Activated T-helper 17 cell treated with anti-CD3 and anti-CD28 coated beads, Interleukin-2, amount 50 U/mL, for 72 hours (primary cell): ENCODE results near the gene TOMM70. TPM values are rescaled to one million over a fixed set of nuclear protein-coding genes. Genes with fewer than 3 reads are reported as not detected.
"Not testable (repeated sequence)": the region's sequence is repeated elsewhere in the genome, so short reads cannot be mapped to it uniquely, and the experiment has no call there.

ENCODE experiments used
- ATAC-seq: fragments of 150-1000 bp; cut with Tn5 transposase; replicated peaks from 2 replicates; pipeline ENCODE4 v1.10.0; 2021; ENCODE audit warnings: mild to moderate bottlenecking, moderate library complexity
- H3K27ac Mint-ChIP-seq: one replicate; pipeline ENCODE4 v1.8.0; 2022; ENCODE audit warnings: mixed read lengths
- H3K27me3 Mint-ChIP-seq: one replicate; pipeline ENCODE4 v1.8.0; 2022; ENCODE audit warnings: mixed read lengths
- H3K36me3 Mint-ChIP-seq: one replicate; pipeline ENCODE4 v1.8.0; 2022; ENCODE audit warnings: low read depth, mild to moderate bottlenecking, mixed read lengths
- H3K4me1 Mint-ChIP-seq: one replicate; pipeline ENCODE4 v1.8.0; 2022; ENCODE audit warnings: mixed read lengths
- H3K4me3 Mint-ChIP-seq: one replicate; pipeline ENCODE4 v1.8.0; 2022; ENCODE audit warnings: mild to moderate bottlenecking, mixed read lengths
- H3K9me3 Mint-ChIP-seq: one replicate; pipeline ENCODE4 v1.8.0; 2022; ENCODE audit warnings: mixed read lengths
- total RNA-seq, 2 donors: library from RNA; stranded (reverse); gene quantifications; one replicate each; pipeline ENCODE4 v1.2.3, GENCODE V29; 2022

TOMM70 gene
- total RNA-seq = 10 to 100 TPM; 33.5 to 52.4 TPM

- peak within 1 kb of the TSS; percentile 94 for H3K4me3 Mint-ChIP-seq
- peak; percentile 95 for ATAC-seq
- no peaks in the 10 kb centered on the region for H3K27me3 Mint-ChIP-seq
- peaks cover 21% of the 10 kb centered on the region for H3K4me1 Mint-ChIP-seq
- H3K36me3 Mint-ChIP-seq = peaks cover 40% of the 10 kb centered on the region
- no peaks in the 10 kb centered on the region for H3K9me3 Mint-ChIP-seq
- H3K27ac Mint-ChIP-seq = peak within 1 kb of the TSS; percentile 95
Measured at GRCh38 chr3:100400780-100401673, at the start of gene TOMM70, which contains the start of gene LNP1. Gene TOMM70 (minus strand): TSS chr3:100401089. CDS start chr3:100400949, 140 bp downstream. Gene LNP1 (plus strand): TSS chr3:100401539. CDS start chr3:100429730, 28,191 bp downstream.

DNA sequence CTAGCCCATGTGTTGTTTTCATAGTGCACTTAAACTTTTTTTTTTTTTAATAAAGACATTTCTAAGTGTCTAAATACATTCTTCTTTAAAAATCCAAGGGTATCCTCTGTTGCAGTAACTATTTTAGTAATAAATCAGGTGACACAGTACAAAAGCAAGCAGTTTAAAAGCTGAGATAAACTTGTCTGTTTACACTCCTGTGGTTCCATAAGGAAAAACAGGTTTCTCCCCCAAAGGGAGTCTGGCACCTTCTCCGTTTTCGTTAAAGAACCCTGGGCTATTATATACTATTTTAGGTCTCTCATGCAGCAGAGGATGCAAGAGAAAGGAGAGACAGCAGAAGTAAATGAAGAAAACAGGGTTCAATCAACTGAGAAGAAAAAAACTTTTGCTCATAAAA lies 48.3 kb upstream of the TOMM70 start:
- H3K36me3 Mint-ChIP-seq = no peaks in the 10 kb centered on the region
- no peak for ATAC-seq
- H3K9me3 Mint-ChIP-seq = no peaks in the 10 kb centered on the region
- H3K4me1 Mint-ChIP-seq = no peaks in the 10 kb centered on the region
- no peaks in the 10 kb centered on the region for H3K27me3 Mint-ChIP-seq
- H3K27ac Mint-ChIP-seq = no peak overlapping the region
- H3K4me3 Mint-ChIP-seq = no peak overlapping the region

GRCh38 chr3:100448079-100448478 lies 47.2 kb upstream of the TOMM70 start:
- Mint-ChIP-seq H3K9me3 (no peaks in the 10 kb centered on the region), H3K27me3 (no peaks in the 10 kb centered on the region), H3K4me1 (no peaks in the 10 kb centered on the region), H3K36me3 (no peaks in the 10 kb centered on the region), H3K4me3 (no peak overlapping the region), H3K27ac (no peak overlapping the region)
- no peak for ATAC-seq

DNA sequence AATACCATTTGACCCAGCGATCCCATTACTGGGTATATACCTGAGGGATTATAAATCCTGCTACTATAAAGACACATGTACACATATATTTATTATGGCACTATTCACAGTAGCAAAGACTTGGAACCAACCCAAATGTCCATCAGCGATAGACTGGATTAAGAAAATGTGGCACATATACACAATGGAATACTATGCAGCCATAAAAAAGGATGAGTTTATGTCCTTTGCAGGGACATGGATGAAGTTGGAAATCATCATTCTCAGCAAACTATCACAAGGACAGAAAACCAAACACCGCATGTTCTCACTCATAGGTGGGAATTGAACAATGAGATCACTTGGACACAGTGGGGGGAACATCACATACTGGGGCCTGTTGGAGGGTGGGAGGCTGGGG lies 46.2 kb upstream of the TOMM70 start:
- H3K4me3 Mint-ChIP-seq, H3K36me3 Mint-ChIP-seq, H3K4me1 Mint-ChIP-seq, H3K27me3 Mint-ChIP-seq, ATAC-seq, H3K9me3 Mint-ChIP-seq, H3K27ac Mint-ChIP-seq: not testable (repeated sequence)

GRCh38 chr3:100443690-100444089 lies 42.8 kb upstream of the TOMM70 start:
- Mint-ChIP-seq H3K4me3 (no peak overlapping the region), H3K36me3 (no peaks in the 10 kb centered on the region), H3K4me1 (peaks cover 6% of the 10 kb centered on the region), H3K9me3 (no peaks in the 10 kb centered on the region), H3K27ac (no peak overlapping the region), H3K27me3 (no peaks in the 10 kb centered on the region)
- no peak for ATAC-seq

DNA sequence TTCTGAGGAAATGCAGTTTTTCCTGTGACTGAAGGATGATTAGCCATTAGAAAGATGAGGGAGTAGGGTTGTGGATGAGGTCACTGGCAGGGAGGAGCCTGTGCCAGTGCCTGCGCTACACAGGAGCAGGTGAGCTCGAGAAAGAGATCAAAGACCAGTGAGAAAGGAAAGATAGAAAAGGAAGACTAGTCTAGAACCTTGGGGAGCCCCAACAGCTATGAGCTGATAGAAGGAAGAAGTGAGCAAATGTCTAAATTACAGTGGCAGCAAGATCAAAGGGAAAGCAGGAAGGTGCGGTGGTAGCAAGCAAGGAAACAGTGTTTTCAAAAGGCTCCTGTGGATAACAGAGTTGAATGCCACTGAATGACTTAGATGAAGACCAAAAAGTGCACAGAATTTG lies 40.0 kb upstream of the TOMM70 start:
- Mint-ChIP-seq H3K36me3 (no peaks in the 10 kb centered on the region), H3K9me3 (no peaks in the 10 kb centered on the region), H3K27ac (peak overlapping the region; percentile 1), H3K27me3 (no peaks in the 10 kb centered on the region), H3K4me3 (peak overlapping the region; percentile 17), H3K4me1 (peaks cover 6% of the 10 kb centered on the region)
- no peak for ATAC-seq

DNA sequence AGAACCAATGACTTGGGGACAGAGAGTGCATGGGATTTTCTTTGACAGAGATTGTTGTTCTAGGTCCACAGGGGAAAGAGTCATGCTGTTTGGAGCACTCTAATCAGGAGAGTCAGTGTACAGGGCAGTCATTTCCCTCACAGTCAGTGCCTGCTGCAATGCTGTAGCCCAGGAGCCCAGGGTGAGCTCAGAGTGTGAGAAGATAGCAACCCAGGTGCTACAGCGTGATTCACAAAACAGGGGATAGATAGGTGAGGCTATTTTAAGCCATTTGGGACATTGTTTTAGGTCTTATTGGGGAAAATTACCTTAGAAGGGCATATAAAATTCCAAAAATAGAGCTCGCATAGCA lies 37.7 kb upstream of the TOMM70 start:
- Mint-ChIP-seq H3K27me3 (no peaks in the 10 kb centered on the region), H3K4me3 (no peak overlapping the region), H3K27ac (no peak overlapping the region), H3K4me1 (peaks cover 6% of the 10 kb centered on the region), H3K9me3 (no peaks in the 10 kb centered on the region), H3K36me3 (no peaks in the 10 kb centered on the region)
- ATAC-seq = no peak

DNA sequence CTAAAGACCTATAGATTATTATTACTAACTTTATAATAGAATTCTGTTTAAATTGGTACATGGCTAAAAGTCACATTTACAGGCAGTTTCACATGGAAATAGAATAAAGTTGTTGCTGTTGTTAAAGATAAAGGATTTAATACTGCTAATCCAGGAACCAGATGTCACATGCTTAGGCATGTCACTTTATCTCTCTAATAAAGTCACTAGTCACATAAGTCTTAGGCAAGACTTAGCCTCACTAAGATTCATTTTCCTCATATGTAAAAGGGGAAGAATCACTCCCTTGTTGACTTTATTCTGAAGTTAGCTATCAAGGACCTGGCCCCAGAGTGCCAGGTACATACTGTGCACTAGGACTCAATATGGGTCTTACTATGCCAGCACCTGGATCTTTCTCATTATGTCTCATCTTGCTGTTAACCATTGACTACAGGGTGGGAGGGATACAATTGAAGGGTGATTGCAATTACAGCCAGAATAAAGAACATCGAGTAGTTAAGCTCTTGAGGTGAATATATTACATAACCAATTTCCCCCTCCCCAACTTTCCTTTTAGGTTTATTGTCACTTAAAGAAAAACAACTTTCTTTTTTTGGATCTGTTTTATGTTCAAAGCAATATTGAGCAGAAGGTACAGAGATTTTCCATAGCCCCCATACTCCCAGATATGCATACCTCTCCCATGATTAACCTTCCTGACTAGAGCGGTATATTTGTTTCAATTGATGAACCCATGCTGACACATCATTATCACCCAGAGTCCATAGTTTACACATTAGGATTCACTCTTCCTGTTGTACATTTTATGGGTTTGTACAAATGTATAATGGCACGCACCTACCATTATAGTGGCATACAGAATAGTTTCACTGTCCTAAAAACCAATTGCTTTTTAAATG lies 37.1 kb upstream of the TOMM70 start:
- Mint-ChIP-seq H3K27ac (no peak overlapping the region), H3K27me3 (no peaks in the 10 kb centered on the region), H3K9me3 (no peaks in the 10 kb centered on the region), H3K4me3 (no peak overlapping the region), H3K36me3 (no peaks in the 10 kb centered on the region), H3K4me1 (peaks cover 6% of the 10 kb centered on the region)
- ATAC-seq = no peak

DNA sequence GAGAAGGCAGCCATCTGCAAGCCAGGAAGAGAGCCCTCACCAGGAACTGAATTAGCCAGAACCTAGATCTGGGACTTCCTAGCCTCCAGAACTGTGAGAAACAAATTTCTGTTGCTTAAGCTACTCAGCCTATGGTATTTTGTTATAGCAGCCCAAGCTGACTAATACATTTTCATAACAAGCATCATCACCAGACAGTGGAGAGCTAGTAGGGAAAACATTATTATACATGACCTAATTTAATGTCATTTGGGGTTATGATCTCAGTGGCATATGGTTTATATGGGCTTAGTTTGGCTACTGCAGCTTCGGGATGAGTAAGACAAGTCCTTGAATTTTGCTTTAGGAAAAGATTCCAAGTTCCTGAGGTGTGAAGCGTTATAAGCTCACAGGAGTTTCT lies 36.1 kb upstream of the TOMM70 start:
- Mint-ChIP-seq H3K4me3 (no peak overlapping the region), H3K4me1 (peaks cover 6% of the 10 kb centered on the region), H3K27ac (no peak overlapping the region), H3K27me3 (no peaks in the 10 kb centered on the region), H3K9me3 (no peaks in the 10 kb centered on the region), H3K36me3 (no peaks in the 10 kb centered on the region)
- no peak for ATAC-seq

DNA sequence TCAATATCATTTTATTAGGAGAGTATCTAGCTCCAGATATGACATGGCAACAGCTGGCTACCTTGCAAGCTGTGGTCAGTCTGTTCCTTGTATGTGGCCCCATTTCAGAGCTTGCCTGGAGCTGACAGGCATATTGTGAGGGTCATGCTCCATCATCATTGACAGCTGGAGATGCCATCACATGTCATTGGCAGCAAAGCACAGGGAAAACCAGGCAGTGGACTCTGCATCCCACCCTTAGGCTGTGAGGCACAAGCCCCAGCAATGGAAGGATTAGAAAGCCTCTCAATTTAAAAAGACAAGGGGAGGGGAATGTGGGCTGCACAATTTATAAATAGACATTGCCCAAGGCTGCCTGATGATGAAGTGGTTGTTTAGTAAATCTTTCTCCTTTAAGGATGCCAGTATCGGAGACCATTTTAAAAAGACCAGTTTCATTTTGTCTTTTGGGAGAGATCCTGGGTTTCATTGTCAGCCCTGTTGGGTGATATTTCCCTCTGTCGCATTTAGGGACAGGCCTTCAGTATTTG lies 28.4 kb upstream of the TOMM70 start:
- Mint-ChIP-seq H3K27me3 (peaks cover 7% of the 10 kb centered on the region), H3K9me3 (no peaks in the 10 kb centered on the region), H3K4me1 (no peaks in the 10 kb centered on the region), H3K27ac (no peak overlapping the region), H3K4me3 (no peak overlapping the region), H3K36me3 (no peaks in the 10 kb centered on the region)
- ATAC-seq = no peak

- no peaks in the 10 kb centered on the region for H3K9me3 Mint-ChIP-seq
- H3K27ac Mint-ChIP-seq = no peak overlapping the region
- H3K27me3 Mint-ChIP-seq = peaks cover 7% of the 10 kb centered on the region
- ATAC-seq = no peak
- H3K36me3 Mint-ChIP-seq = no peaks in the 10 kb centered on the region
- H3K4me1 Mint-ChIP-seq = no peaks in the 10 kb centered on the region
- no peak overlapping the region for H3K4me3 Mint-ChIP-seq
Measured at GRCh38 chr3:100427699-100428098, 26.8 kb upstream of the TOMM70 start.

DNA sequence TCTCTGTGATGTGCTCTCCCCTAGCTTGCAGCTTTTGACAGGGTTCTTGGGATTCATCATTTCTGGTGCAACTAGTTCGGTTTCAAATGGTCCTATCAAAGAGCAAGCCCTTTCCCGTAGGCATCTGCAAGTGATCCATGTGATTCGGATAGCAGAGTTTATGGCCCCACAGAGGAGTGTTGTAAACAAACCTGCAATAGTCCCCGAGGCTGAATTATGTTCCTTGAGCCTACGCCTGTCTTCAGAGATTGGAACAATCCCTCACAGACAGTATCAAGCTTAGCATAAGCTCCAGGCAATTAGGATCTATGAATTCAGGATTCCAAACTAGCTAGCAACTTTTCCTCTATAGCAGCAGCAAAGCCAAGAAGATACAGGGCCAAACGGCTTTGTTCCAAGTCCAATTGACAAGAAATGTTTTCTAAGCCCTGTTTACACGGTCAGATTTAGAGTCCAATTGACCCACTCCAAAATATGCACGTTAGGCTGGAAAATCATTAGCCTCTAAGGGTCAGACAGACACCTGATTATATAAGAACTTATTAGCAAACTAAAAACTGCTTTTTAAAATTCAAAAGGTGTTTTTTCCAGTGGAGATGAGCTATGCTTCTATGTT lies 25.3 kb upstream of the TOMM70 start:
- peaks cover 7% of the 10 kb centered on the region for H3K27me3 Mint-ChIP-seq
- H3K27ac Mint-ChIP-seq = no peak overlapping the region
- H3K4me3 Mint-ChIP-seq = no peak overlapping the region
- H3K36me3 Mint-ChIP-seq = no peaks in the 10 kb centered on the region
- no peaks in the 10 kb centered on the region for H3K9me3 Mint-ChIP-seq
- no peaks in the 10 kb centered on the region for H3K4me1 Mint-ChIP-seq
- no peak for ATAC-seq

DNA sequence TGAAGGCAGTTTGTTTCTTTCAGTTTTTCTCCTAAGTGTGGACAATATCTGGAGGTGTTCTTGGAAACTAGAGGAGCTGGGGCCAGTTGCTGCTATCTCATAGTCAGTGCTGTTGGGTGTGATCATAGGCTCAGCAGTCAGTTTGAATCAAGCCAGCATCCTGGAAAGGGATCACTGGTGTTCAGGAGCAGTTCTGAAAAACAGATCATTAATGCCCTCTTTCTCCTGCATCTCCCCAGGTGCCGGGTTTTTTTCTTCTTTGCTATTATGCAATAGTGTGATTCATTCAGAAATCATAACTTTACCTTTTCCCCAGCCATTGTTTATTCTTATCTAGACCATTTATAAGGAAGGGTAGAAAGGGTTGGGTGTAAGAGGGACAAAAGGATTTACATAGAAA lies 24.4 kb upstream of the TOMM70 start:
- Mint-ChIP-seq H3K4me1 (no peaks in the 10 kb centered on the region), H3K9me3 (no peaks in the 10 kb centered on the region)

DNA sequence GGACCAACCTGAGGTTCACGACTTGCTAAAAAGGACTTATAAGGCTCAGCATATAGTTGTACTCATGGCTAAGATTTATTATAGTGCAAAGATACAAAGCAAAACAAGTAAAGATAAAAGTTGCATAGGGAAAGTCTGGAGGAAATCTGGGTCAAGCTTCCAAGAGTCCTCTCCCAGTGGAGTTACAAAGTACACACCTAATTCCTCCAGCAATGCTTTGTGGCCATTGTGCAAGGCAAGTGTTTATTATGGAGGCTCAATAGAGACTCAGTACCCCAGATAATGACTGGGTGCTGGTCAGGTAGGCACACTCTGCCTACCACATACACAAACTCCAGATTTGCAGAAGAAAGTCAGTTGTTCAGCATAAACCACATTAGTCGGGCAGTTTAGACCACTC lies 23.4 kb upstream of the TOMM70 start:
- no peaks in the 10 kb centered on the region for H3K36me3 Mint-ChIP-seq
- peaks cover 7% of the 10 kb centered on the region for H3K27me3 Mint-ChIP-seq
- no peaks in the 10 kb centered on the region for H3K4me1 Mint-ChIP-seq
- no peak overlapping the region for H3K27ac Mint-ChIP-seq
- H3K9me3 Mint-ChIP-seq = no peaks in the 10 kb centered on the region
- no peak for ATAC-seq
- no peak overlapping the region for H3K4me3 Mint-ChIP-seq

More for the DNA sequence above, 24.4 kb upstream of the TOMM70 start:
- Mint-ChIP-seq H3K27me3 (peaks cover 7% of the 10 kb centered on the region), H3K36me3 (no peaks in the 10 kb centered on the region), H3K4me3 (no peak overlapping the region), H3K27ac (no peak overlapping the region)
- no peak for ATAC-seq
